Middle frontal gyrus (tissue), 1 donor: ENCODE results near the gene USHBP1.
"Not testable (repeated sequence)": the region's sequence is repeated elsewhere in the genome, so short reads cannot be mapped to it uniquely, and the experiment has no call there.

Experiments
- DNase-seq: peaks from one replicate; pipeline ENCODE4 v3.0.0-alpha.2; 2015; ENCODE audit warnings: low spot score; ENCODE audit errors: extremely low spot score

Gene USHBP1

GRCh38 chr19:17296273-17296672 lies 31.7 kb upstream of the USHBP1 start:
- DNase-seq, result no peak

DNA sequence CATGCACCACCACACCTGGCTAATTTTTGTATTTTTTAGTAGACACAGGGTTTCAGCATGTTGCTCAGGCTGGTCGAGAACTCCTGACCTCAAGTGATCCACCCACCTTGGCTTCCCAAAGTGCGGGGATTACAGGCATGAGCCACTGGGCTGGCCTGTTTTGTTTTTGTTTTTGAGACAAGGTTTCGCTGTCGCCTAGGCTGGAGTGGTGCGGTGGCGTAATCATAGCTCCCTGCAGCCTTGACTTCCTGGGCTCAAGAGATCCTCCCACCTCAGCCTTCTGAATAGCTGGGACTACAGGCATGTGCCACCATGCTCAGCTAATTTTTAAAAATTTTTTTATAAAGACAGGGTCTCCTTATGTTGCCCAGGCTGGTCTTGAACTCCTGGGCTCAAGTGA lies 31.0 kb upstream of the USHBP1 start:
- DNase-seq, result not testable (repeated sequence)

- DNase-seq, result no peak
Measured at GRCh38 chr19:17294051-17294891, 29.7 kb upstream of the USHBP1 start.

DNA sequence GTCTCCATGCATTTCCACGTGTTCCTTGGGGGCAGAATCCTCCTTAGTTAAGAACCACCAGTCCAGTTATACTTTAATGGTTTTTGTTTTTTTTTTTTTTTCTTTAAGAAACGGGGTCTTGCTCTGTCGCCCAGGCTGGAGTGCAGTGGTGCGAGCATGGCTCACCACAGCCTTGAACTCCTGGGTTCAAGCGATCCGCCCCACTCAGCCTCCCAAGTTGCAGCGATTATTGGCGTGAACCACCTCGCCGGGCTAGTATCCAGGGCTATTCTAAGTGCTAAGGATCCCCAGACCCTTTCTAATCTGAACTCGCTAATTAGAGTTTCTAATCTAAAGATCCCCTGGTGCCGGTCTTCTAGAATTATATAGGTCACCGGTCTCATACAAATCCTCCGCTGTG lies 29.1 kb upstream of the USHBP1 start:
- no peak for DNase-seq

GRCh38 chr19:17292301-17293074 lies 27.9 kb upstream of the USHBP1 start:
- peak; percentile 23 for DNase-seq

- DNase-seq, result no peak
Measured at GRCh38 chr19:17289489-17289888, 24.9 kb upstream of the USHBP1 start.

- DNase-seq, result no peak
Measured at GRCh38 chr19:17286752-17287151, 22.2 kb upstream of the USHBP1 start.

DNA sequence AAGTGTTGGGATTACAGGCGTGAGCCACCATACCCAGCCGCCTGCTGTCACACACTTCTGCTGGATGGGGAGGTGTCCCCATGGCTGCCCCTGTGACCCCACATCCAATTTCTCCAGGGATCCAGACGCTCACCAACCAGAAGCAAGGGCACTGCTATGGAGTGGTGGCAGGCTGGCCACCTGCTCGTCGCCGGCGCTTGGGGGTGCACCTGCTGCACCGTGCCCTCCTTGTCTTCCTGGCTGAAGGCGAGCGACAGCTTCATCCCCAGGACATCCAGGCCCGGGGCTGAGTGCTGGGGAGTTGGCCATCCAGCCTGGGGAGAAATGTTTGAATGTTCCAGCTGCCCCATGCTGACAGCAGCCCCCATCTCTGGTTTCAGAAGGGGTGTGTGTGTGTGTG lies 21.7 kb upstream of the USHBP1 start:
- no peak for DNase-seq

- no peak for DNase-seq
Measured at GRCh38 chr19:17285415-17286135, 21.0 kb upstream of the USHBP1 start.

DNA sequence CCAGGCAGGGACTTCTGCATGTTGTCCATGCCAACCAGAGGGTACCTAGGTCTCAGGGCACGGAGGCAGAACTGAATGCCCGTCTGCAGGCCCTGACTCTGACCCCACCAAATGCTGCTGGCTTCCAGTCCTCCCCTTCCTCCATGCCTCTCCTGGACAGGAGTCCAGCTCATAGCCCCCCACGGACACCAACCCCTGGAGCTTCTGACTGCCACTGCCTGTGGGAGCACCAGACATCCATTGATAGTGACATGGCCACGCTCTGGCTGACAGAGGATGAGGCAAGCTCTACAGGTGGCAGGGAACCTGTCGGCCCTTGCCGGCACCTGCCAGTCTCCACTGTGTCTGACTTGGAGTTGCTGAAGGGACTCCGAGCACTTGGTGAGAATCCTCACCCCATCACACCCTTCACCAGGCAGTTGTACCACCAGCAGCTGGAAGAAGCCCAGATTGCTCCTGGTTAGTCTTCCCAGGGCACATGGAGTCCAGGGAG lies 19.0 kb upstream of the USHBP1 start:
- no peak for DNase-seq

GRCh38 chr19:17282488-17283125 lies 18.1 kb upstream of the USHBP1 start:
- DNase-seq, result peak; percentile 12

DNA sequence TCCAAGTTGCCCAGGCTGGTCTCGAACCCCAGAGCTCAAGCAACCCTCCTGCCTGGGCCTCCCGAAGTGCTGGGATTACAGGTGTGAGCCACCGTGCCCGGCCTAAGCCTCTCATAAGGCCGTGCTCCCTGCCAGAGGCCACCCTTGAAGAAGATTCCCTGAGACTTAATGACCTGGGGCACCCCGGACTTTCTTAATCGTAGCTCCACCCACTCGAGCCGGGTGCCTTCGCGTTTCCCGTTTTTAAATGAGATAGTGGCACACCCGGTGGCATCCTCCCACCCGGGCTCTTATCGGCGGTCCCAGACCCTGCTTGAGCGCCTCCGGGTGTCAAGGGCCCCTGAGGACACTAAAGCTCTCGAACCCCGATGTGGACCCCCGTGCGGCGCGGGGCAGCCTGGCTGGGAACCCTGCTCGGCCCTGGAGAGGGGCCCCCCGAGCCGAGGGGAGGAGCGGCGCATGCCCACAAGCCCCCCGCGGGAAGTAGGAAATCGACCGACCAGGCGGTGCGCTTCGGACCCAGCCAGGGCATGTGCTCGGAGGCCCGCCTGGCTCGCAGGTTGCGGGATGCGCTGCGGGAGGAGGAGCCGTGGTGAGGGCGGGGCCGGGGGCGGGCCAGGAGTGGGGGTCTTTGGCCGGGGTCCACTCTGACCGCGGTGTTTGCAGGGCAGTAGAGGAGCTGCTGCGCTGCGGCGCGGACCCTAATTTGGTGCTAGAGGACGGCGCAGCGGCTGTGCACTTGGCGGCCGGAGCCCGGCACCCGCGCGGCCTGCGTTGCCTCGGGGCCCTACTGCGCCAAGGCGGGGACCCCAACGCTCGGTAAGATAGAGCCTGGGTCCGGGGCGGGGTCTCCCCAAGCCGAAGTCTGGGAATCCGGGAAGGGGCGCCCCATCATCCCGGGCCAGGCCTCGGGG lies 17.1 kb upstream of the USHBP1 start, which contains the start of gene ANKLE1:
ANKLE1 (plus strand) TSS at position 511 of the 914 bp plus-strand sequence; CDS start at position 531, 20 bp downstream.
- no peak for DNase-seq

DNA sequence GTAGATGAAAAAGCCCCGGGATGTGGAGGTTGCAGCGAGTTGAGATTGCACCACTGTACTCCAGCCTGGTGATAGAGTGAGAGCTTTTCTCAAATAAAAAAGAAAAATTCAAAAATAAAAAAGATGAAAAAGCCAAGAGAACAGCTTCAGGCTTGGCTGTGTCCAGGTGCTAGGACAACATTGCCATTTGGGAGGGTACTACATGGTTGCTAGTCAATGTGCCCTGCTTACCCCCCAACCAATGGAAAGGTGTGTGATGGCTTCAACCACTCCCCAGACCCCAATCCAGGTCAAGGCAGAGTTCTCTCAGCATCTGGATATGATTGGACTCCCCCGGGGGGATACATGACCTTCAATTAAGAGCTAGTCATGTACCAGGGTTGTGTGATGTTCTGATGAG lies 14.9 kb upstream of the USHBP1 start:
- DNase-seq, result no peak

DNA sequence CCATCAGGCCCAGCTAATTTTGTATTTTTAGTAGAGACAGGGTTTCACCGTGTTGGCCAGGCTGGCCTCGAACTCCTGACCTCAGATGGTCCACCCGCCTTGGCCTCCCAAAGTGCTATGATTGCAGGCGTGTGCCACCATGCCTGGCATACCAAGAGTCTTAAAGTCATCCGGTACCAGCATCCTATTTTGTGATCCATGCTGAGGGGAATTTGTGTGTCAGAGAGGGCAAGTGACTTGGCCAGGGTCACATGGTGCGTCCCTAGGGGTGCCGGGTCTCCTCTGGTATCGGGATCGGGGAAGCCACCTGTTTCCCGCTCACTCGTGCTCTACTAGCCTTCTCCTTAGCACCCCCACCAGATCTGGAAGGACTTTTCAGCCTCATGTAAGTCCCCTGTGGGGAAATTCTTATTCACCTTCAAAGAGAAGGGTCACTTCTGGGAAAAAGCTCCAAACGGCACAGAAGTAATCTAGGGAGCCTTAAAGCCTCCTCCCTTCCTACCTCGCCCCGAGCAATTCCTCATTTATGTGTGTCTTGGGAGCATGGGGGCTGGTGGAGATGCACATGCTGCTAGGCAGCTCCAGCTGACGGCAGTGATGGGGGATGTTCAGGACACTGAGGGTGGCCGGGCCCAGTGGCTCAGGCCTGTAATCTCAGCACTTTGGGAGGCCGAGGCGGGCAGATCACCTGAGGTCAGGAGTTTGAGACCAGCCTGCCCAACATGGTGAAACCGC lies 11.1 kb upstream of the USHBP1 start:
- DNase-seq, result no peak

DNA sequence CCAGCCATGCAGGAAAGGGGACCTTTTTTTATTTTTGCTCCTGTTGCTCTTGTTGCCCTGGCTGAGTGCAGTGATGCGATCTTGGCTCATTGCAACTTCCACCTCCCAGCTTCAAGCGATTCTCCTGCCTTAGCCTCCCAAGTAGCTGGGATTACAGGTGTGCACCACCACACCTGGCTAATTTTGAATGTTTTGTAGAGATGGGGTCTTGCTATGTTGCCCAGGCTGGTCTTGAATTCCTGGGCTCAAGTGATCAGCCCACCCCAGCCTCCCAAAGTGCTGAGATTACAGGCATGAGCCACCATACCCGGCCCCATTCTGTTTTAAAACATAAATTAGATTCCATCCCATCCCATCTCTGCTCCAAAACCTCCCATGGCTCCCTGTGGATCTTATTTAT lies 10.3 kb upstream of the USHBP1 start:
- not testable (repeated sequence) for DNase-seq

GRCh38 chr19:17268754-17269153 lies 4.2 kb upstream of the USHBP1 start:
- DNase-seq, result no peak

GRCh38 chr19:17266975-17267788 lies 2.6 kb upstream of the USHBP1 start, which contains the start of gene BABAM1:
Gene BABAM1, plus strand, starts transcription at chr19:17267443. Its CDS starts 1,364 bp downstream, at chr19:17268807.
- peak; percentile 95 for DNase-seq

GRCh38 chr19:17266589-17266974 lies 2.0 kb upstream of the USHBP1 start:
- DNase-seq, result no peak
